ENCODE data around the gene HELZ2.

DNA sequence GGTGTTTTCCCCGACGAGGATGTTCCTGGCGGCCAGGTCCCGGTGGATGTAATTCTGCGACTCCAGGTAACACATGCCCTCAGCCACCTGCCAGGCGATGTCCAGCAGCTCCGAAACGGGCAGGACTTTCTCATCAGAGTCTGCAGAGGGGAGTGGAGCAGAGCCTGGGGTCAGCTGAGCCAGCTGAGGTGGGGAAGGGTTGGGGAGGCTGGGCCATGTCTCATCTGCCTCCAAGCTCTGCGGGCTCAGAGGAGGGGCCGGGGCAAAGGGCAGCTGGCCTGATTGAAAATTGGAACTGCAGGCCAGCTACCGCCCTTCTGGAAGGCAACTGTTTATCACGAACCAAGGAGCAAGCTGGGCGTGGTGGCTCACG is 43.3 kb downstream of the HELZ2 start:
- TF ChIP-seq POLR2AphosphoS5 (IDR thresholded peaks at IDR 0.05; ENCODE audit: low read depth, low read length) (no peak), TAF1 (IDR thresholded peaks at IDR 0.05; ENCODE audit: borderline replicate concordance, insufficient read depth, low read length) (no peak), REST (IDR thresholded peaks at IDR 0.05; ENCODE audit: insufficient read depth in 1 of 2, low read depth in 2 of 2, low read length in 2 of 2) (no peak), FOXP2 (optimal IDR thresholded peaks at IDR 0.05; ENCODE audit: borderline replicate concordance, extremely low read depth, extremely low read length, insufficient read depth) (no peak)

Data from PFSK-1 (cell line).